Panc1 (cell line): ENCODE measurements around the gene KAZN. TPM values are rescaled to one million over a fixed set of nuclear protein-coding genes. Genes with fewer than 3 reads are reported as not detected.

Experiments
- ATAC-seq: fragments of 200-7000 bp; cut with Tn5 transposase; 2 replicates; pipeline ENCODE4 v1.9.1; 2020; ENCODE audit warnings: mild to moderate bottlenecking, moderate library complexity
- BruUV-seq: library from RNA; stranded (reverse); fragments of 400-500 nt; replicated peaks from 2 replicates; lab custom pipeline; 2021; lab: Mats Ljungman, UMichigan
- CTCF ChIA-PET: fragments of 300-600 bp; sonication (Branson Sonifier 250); formaldehyde crosslinking; loops from one replicate; lab custom pipeline; 2022; ENCODE audit warnings: antibody characterized with exemption; lab: Charles Lee
- POLR2A ChIA-PET: fragments of 300-600 bp; sonication (Branson Sonifier 250); formaldehyde crosslinking; loops from one replicate; lab custom pipeline; 2022; ENCODE audit warnings: antibody characterized with exemption; lab: Charles Lee
- DNase-seq: peaks from one replicate; pipeline ENCODE4 v3.0.0-alpha.2; 2010; ENCODE audit warnings: low read depth, low spot score
- H3K27ac ChIP-seq: 2 replicates; pipeline ENCODE4 v1.5.1; 2011; ENCODE audit warnings: mild to moderate bottlenecking, low read length, inconsistent platforms
- H3K27me3 ChIP-seq: fragments of 200-500 bp; sonication (Bioruptor generic); 2 replicates; pipeline ENCODE4 v1.6.0; 2014; ENCODE audit warnings: low read length, inconsistent platforms; ENCODE audit not compliant: control insufficient read depth, insufficient read depth
- H3K36me3 ChIP-seq: fragments of 200-500 bp; sonication (Bioruptor generic); 2 replicates; pipeline ENCODE4 v1.5.1; 2014; ENCODE audit warnings: inconsistent platforms, mild to moderate bottlenecking, low read length, moderate library complexity; ENCODE audit not compliant: control insufficient read depth, insufficient read depth
- H3K4me1 ChIP-seq: 2 replicates; pipeline ENCODE4 v1.5.1; 2011; ENCODE audit warnings: inconsistent platforms, mild to moderate bottlenecking, low read length, moderate library complexity; ENCODE audit not compliant: control insufficient read depth, insufficient read depth
- H3K4me3 ChIP-seq, 2 experiments: 2 replicates each; pipeline ENCODE4 v1.5.1; 2011 to 2012; ENCODE audit warnings: low read depth in 2 of 2, low read length in 2 of 2, mild to moderate bottlenecking in 2 of 2, inconsistent platforms in 1 of 2, moderate library complexity in 1 of 2
- H3K9me3 ChIP-seq: fragments of 200-500 bp; sonication (Bioruptor generic); 2 replicates; pipeline ENCODE4 v1.5.1; 2014; ENCODE audit warnings: low read depth, mild to moderate bottlenecking, inconsistent platforms, low read length, moderate library complexity; ENCODE audit not compliant: control insufficient read depth, insufficient read depth
- POLR2AphosphoS5 ChIP-seq: IDR thresholded peaks from 2 replicates; pipeline ENCODE4 v1.6.1; 2012; ENCODE audit warnings: mild to moderate bottlenecking, low read depth, low read length, moderate library complexity
- SIN3A ChIP-seq: IDR thresholded peaks from 2 replicates; pipeline ENCODE4 v1.6.1; 2012; ENCODE audit warnings: low read depth, mild to moderate bottlenecking, low read length, moderate library complexity, borderline replicate concordance; ENCODE audit not compliant: insufficient read depth
- TCF7L2 ChIP-seq: IDR thresholded peaks from 2 replicates; pipeline ENCODE4 v1.6.1; 2011; ENCODE audit warnings: mild to moderate bottlenecking, low read depth, low read length, inconsistent platforms
- in situ Hi-C: cut with HindIII; loops from 2 replicates; pipeline ENCODE4 v1.10.0; 2016; ENCODE audit warnings: low sequenced_read_pairs, low pct_unique_long_range_greater_than_20kb
- intact Hi-C: fragments of 100-400 bp; cut with micrococcal nuclease; formaldehyde crosslinking; loops from one replicate; pipeline ENCODE4 v1.10.0; 2022; ENCODE audit not compliant: unreplicated experiment
- total RNA-seq: library from RNA; stranded (reverse); gene quantifications from one replicate; pipeline ENCODE4 v1.2.1, GENCODE V29; 2021; ENCODE audit not compliant: unreplicated experiment
- TF ChIP-seq, protein P1 (sequence below), 2 experiments: IDR thresholded peaks; 2 replicates each; pipeline ENCODE4 v1.6.1; 2011 to 2012; ENCODE audit warnings: low read depth in 2 of 2, control low read depth in 1 of 2, low read length in 1 of 2, mild to moderate bottlenecking in 1 of 2, moderate library complexity in 1 of 2; ENCODE audit not compliant: insufficient read depth in 1 of 2
- TF ChIP-seq, protein P2 (sequence below): fragments of 450-650 bp; IDR thresholded peaks from 2 replicates; pipeline ENCODE4 v1.5.1; 2017; ENCODE audit warnings: mild to moderate bottlenecking

The KAZN gene
- total RNA-seq, 1 experiment from 2014 or later, result 6.6 TPM

DNA sequence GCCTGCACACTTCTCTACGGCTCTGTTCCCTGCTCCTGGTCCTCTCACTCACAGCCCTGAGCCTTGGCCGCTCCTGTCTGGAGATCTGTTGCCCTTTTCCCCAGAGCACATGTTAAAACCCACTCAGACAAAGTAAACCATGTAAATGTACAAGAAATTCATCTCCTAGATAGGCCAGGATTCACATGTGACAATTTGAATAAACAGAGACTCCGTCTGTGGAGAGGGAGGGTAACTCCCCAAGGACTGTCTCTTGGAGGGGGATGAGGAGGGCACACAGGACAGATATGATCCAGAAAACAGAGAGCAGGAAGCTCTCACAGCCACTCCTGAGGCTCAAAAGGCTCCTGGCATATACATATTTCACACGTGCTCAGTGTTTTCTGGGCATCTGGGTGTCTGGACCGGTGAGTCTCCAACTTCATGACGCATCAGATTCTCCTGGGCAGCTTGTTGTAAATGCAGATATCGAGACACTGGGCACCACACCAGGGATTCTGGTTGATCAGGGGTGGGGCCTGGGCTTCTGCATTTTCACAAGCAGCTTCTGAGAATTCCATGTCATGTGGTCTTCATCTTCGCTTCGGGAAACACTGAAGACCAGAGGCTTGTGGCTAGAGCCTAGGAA lies 6.4 kb upstream of the KAZN start:
- in situ Hi-C loops (no loop called here), intact Hi-C loops (no loop called here)
- TF ChIP-seq SIN3A (no peak), POLR2AphosphoS5 (no peak), TCF7L2 (no peak)
- TF ChIP-seq, protein P1, sequence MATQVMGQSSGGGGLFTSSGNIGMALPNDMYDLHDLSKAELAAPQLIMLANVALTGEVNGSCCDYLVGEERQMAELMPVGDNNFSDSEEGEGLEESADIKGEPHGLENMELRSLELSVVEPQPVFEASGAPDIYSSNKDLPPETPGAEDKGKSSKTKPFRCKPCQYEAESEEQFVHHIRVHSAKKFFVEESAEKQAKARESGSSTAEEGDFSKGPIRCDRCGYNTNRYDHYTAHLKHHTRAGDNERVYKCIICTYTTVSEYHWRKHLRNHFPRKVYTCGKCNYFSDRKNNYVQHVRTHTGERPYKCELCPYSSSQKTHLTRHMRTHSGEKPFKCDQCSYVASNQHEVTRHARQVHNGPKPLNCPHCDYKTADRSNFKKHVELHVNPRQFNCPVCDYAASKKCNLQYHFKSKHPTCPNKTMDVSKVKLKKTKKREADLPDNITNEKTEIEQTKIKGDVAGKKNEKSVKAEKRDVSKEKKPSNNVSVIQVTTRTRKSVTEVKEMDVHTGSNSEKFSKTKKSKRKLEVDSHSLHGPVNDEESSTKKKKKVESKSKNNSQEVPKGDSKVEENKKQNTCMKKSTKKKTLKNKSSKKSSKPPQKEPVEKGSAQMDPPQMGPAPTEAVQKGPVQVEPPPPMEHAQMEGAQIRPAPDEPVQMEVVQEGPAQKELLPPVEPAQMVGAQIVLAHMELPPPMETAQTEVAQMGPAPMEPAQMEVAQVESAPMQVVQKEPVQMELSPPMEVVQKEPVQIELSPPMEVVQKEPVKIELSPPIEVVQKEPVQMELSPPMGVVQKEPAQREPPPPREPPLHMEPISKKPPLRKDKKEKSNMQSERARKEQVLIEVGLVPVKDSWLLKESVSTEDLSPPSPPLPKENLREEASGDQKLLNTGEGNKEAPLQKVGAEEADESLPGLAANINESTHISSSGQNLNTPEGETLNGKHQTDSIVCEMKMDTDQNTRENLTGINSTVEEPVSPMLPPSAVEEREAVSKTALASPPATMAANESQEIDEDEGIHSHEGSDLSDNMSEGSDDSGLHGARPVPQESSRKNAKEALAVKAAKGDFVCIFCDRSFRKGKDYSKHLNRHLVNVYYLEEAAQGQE (IDR thresholded peaks at IDR 0.05; ENCODE audit: insufficient read depth in 1 of 2, low read depth in 2 of 2, low read length in 1 of 2), result no peak
- TF ChIP-seq, protein P2, sequence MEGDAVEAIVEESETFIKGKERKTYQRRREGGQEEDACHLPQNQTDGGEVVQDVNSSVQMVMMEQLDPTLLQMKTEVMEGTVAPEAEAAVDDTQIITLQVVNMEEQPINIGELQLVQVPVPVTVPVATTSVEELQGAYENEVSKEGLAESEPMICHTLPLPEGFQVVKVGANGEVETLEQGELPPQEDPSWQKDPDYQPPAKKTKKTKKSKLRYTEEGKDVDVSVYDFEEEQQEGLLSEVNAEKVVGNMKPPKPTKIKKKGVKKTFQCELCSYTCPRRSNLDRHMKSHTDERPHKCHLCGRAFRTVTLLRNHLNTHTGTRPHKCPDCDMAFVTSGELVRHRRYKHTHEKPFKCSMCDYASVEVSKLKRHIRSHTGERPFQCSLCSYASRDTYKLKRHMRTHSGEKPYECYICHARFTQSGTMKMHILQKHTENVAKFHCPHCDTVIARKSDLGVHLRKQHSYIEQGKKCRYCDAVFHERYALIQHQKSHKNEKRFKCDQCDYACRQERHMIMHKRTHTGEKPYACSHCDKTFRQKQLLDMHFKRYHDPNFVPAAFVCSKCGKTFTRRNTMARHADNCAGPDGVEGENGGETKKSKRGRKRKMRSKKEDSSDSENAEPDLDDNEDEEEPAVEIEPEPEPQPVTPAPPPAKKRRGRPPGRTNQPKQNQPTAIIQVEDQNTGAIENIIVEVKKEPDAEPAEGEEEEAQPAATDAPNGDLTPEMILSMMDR, result no peak
- DNase-seq, result no peak
- no peaks in the 10 kb centered on the region for H3K9me3 ChIP-seq
- no peaks in the 10 kb centered on the region for H3K36me3 ChIP-seq
- no TSS peak for BruUV-seq
- H3K4me1 ChIP-seq, result no peaks in the 10 kb centered on the region
- no peak overlapping the region for H3K27ac ChIP-seq
- CTCF ChIA-PET, result no interaction called here
- no peak for ATAC-seq
- no peak overlapping the region for H3K4me3 ChIP-seq
- H3K27me3 ChIP-seq, result peaks cover 8% of the 10 kb centered on the region; the same call in 1 of the 2 replicates
- POLR2A ChIA-PET, result interaction anchor here (0.6 kb wide), 1 partner anchor 902 kb away, joined by 12 read pairs; no protein-coding TSS in a partner anchor

DNA sequence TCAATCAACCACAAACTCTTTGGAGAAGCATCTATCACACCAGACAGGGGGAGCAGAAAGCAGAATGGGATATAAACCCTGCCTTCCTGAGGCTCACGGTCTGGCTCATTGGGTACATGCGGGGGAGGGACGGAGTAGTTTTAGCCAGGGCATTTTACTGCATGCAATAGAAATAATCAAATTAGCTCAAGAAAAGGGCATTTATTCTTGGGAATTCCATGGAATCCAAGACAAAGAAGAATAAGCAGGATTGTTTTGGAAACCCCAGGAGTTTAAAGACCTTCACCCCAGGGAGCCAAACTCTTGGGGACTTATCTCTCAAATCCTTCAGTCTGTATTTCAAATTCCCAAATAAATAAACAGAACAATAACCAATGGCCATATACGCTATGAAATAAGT lies 5.2 kb upstream of the KAZN start:
- TF ChIP-seq, protein P1 (IDR thresholded peaks at IDR 0.05; ENCODE audit: insufficient read depth in 1 of 2, low read depth in 2 of 2, low read length in 1 of 2), result no peak
- TF ChIP-seq POLR2AphosphoS5 (no peak), TCF7L2 (no peak), SIN3A (no peak)
- TF ChIP-seq, protein P2, result no peak
- Histone ChIP-seq H3K27ac (no peak overlapping the region), H3K4me1 (no peaks in the 10 kb centered on the region), H3K36me3 (no peaks in the 10 kb centered on the region), H3K9me3 (no peaks in the 10 kb centered on the region), H3K27me3 (peaks cover 17% of the 10 kb centered on the region; the same call in 1 of the 2 replicates), H3K4me3 (no peak overlapping the region)
- ChIA-PET POLR2A (no interaction called here), CTCF (no interaction called here)
- ATAC-seq, result no peak
- no peak for DNase-seq
- no TSS peak for BruUV-seq
- in situ Hi-C loops, result no loop called here
- intact Hi-C loops, result no loop called here
